WTC11 (cell line): Measurements from ENCODE around the gene STK31. TPM values are rescaled to one million over a fixed set of nuclear protein-coding genes. Genes with fewer than 3 reads are reported as not detected.

Source experiments
- ATAC-seq: fragments of 200-7000 bp; cut with Tn5 transposase; 2 replicates; pipeline ENCODE4 v1.10.0; 2021; ENCODE audit warnings: mild to moderate bottlenecking, moderate library complexity
- CTCF ChIA-PET: fragments of 300-600 bp; sonication (Branson Sonifier 250); formaldehyde crosslinking; loops from one replicate; lab custom pipeline; 2021; ENCODE audit warnings: antibody characterized with exemption; lab: Charles Lee
- POLR2A ChIA-PET: fragments of 350-600 bp; sonication (Branson Sonifier 250); formaldehyde crosslinking; loops from one replicate; lab custom pipeline; 2021; ENCODE audit warnings: antibody characterized with exemption; lab: Charles Lee
- DNase-seq: peaks from one replicate; pipeline ENCODE4 v3.0.0; 2021; ENCODE audit warnings: low spot score
- H3K27ac Mint-ChIP-seq: 2 replicates; pipeline ENCODE4 v1.8.0; 2021; ENCODE audit warnings: mixed read lengths
- H3K27me3 Mint-ChIP-seq: 2 replicates; pipeline ENCODE4 v1.8.0; 2021; ENCODE audit warnings: low read depth, mild to moderate bottlenecking, moderate library complexity, mixed read lengths
- H3K36me3 Mint-ChIP-seq: 2 replicates; pipeline ENCODE4 v1.8.0; 2021; ENCODE audit warnings: mixed read lengths
- H3K4me1 Mint-ChIP-seq: 2 replicates; pipeline ENCODE4 v1.8.0; 2022; ENCODE audit warnings: mixed read lengths
- H3K4me3 Mint-ChIP-seq: 2 replicates; pipeline ENCODE4 v1.8.0; 2021; ENCODE audit warnings: mild to moderate bottlenecking, moderate library complexity, mixed read lengths
- H3K9me3 Mint-ChIP-seq: 2 replicates; pipeline ENCODE4 v1.8.0; 2021; ENCODE audit warnings: mixed read lengths
- CREB1 ChIP-seq: sonication (generic); formaldehyde crosslinking; IDR thresholded peaks from 2 replicates; pipeline ENCODE4 v1.8.0; 2023; ENCODE audit warnings: mild to moderate bottlenecking, missing genetic modification reagents
- E2F4 ChIP-seq: sonication (generic); formaldehyde crosslinking; IDR thresholded peaks from 2 replicates; pipeline ENCODE4 v1.8.1; 2022; ENCODE audit warnings: low read depth, mild to moderate bottlenecking, moderate library complexity, missing genetic modification reagents, borderline replicate concordance
- EMX1 ChIP-seq: fragments of 250-450 bp; sonication (Bioruptor Pico); IDR thresholded peaks from 2 replicates; pipeline ENCODE4 v1.8.0; 2021; ENCODE audit warnings: mild to moderate bottlenecking
- ESRRA ChIP-seq: sonication (generic); formaldehyde crosslinking; IDR thresholded peaks from 2 replicates; pipeline ENCODE4 v1.8.1; 2022; ENCODE audit warnings: mild to moderate bottlenecking, missing genetic modification reagents, borderline replicate concordance
- FOXJ3 ChIP-seq: sonication (generic); formaldehyde crosslinking; IDR thresholded peaks from 2 replicates; pipeline ENCODE4 v1.9.0; 2021; ENCODE audit warnings: missing genetic modification reagents, mild to moderate bottlenecking, borderline replicate concordance
- HMGA2 ChIP-seq: fragments of 250-450 bp; sonication (Bioruptor Pico); IDR thresholded peaks from 2 replicates; pipeline ENCODE4 v1.4.0; 2021; ENCODE audit warnings: mild to moderate bottlenecking, moderate library complexity
- JAZF1 ChIP-seq: fragments of 250-450 bp; sonication (Bioruptor Pico); IDR thresholded peaks from 2 replicates; pipeline ENCODE4 v1.9.0; 2021; ENCODE audit warnings: moderate library complexity, mild to moderate bottlenecking, inconsistent platforms
- JUN ChIP-seq: sonication (generic); formaldehyde crosslinking; IDR thresholded peaks from 2 replicates; pipeline ENCODE4 v1.8.0; 2023; ENCODE audit warnings: mild to moderate bottlenecking, missing genetic modification reagents
- MYBL2 ChIP-seq: sonication (generic); formaldehyde crosslinking; IDR thresholded peaks from 2 replicates; pipeline ENCODE4 v1.8.1; 2023; ENCODE audit warnings: mild to moderate bottlenecking, moderate library complexity, missing genetic modification reagents
- NFYB ChIP-seq: sonication (generic); formaldehyde crosslinking; conservative IDR thresholded peaks from 2 replicates; pipeline ENCODE4 v1.8.0; 2022; ENCODE audit warnings: low read depth, missing genetic modification reagents
- NR1H2 ChIP-seq: sonication (generic); formaldehyde crosslinking; IDR thresholded peaks from 2 replicates; pipeline ENCODE4 v1.9.0; 2021; ENCODE audit warnings: mild to moderate bottlenecking, moderate library complexity, missing genetic modification reagents
- NR2C2 ChIP-seq: sonication (generic); formaldehyde crosslinking; IDR thresholded peaks from 2 replicates; pipeline ENCODE4 v1.8.0; 2022; ENCODE audit warnings: mild to moderate bottlenecking, missing genetic modification reagents
- TP53 ChIP-seq: sonication (generic); formaldehyde crosslinking; IDR thresholded peaks from 2 replicates; pipeline ENCODE4 v1.8.1; 2023; ENCODE audit warnings: mild to moderate bottlenecking, missing genetic modification reagents
- USF2 ChIP-seq: sonication (generic); formaldehyde crosslinking; IDR thresholded peaks from 2 replicates; pipeline ENCODE4 v1.8.1; 2023; ENCODE audit warnings: mild to moderate bottlenecking, missing genetic modification reagents, moderate library complexity
- ZNF219 ChIP-seq: sonication (generic); formaldehyde crosslinking; IDR thresholded peaks from 2 replicates; pipeline ENCODE4 v1.8.0; 2023; ENCODE audit warnings: missing genetic modification reagents, mild to moderate bottlenecking, borderline replicate concordance
- ZNF416 ChIP-seq: fragments of 250-450 bp; sonication (Bioruptor Pico); IDR thresholded peaks from 2 replicates; pipeline ENCODE4 v1.9.0; 2021; ENCODE audit warnings: mild to moderate bottlenecking, inconsistent platforms
- ZNF425 ChIP-seq: fragments of 250-450 bp; sonication (Bioruptor Pico); conservative IDR thresholded peaks from 2 replicates; pipeline ENCODE4 v1.9.0; 2021; ENCODE audit warnings: mild to moderate bottlenecking
- ZNF671 ChIP-seq: fragments of 250-450 bp; sonication (Bioruptor Pico); IDR thresholded peaks from 2 replicates; pipeline ENCODE4 v1.8.0; 2021; ENCODE audit warnings: mild to moderate bottlenecking
- total RNA-seq: library from RNA; stranded (reverse); gene quantifications from 3 replicates; pipeline ENCODE4 v1.2.3, GENCODE V29; 2021
- TF ChIP-seq, protein P1 (sequence below): fragments of 250-450 bp; sonication (Bioruptor Pico); IDR thresholded peaks from 2 replicates; pipeline ENCODE4 v1.9.0; 2021; ENCODE audit warnings: mild to moderate bottlenecking
- TF ChIP-seq, protein P2 (sequence below): fragments of 250-450 bp; sonication (Bioruptor Pico); IDR thresholded peaks from 2 replicates; pipeline ENCODE4 v1.9.0; 2021; ENCODE audit warnings: mild to moderate bottlenecking, borderline replicate concordance
- TF ChIP-seq, protein P3 (sequence below): sonication (generic); formaldehyde crosslinking; IDR thresholded peaks from 2 replicates; pipeline ENCODE4 v1.8.1; 2023; ENCODE audit warnings: mild to moderate bottlenecking, missing genetic modification reagents, moderate library complexity
- TF ChIP-seq, protein P4 (sequence below): fragments of 250-450 bp; sonication (Bioruptor Pico); IDR thresholded peaks from 2 replicates; pipeline ENCODE4 v1.9.0; 2021; ENCODE audit warnings: moderate library complexity, mild to moderate bottlenecking, inconsistent platforms, borderline replicate concordance

Gene STK31
- total RNA-seq, 1 experiment from 2014 or later, result 0.42 TPM

GRCh38 chr7:23808421-23808820 lies 98.4 kb downstream of the STK31 start (continued):
- TF ChIP-seq TP53 (no peak), ZNF671 (CRISPR knock-in tag) (no peak), E2F4 (CRISPR knock-in tag) (no peak)
- TF ChIP-seq, protein P1, sequence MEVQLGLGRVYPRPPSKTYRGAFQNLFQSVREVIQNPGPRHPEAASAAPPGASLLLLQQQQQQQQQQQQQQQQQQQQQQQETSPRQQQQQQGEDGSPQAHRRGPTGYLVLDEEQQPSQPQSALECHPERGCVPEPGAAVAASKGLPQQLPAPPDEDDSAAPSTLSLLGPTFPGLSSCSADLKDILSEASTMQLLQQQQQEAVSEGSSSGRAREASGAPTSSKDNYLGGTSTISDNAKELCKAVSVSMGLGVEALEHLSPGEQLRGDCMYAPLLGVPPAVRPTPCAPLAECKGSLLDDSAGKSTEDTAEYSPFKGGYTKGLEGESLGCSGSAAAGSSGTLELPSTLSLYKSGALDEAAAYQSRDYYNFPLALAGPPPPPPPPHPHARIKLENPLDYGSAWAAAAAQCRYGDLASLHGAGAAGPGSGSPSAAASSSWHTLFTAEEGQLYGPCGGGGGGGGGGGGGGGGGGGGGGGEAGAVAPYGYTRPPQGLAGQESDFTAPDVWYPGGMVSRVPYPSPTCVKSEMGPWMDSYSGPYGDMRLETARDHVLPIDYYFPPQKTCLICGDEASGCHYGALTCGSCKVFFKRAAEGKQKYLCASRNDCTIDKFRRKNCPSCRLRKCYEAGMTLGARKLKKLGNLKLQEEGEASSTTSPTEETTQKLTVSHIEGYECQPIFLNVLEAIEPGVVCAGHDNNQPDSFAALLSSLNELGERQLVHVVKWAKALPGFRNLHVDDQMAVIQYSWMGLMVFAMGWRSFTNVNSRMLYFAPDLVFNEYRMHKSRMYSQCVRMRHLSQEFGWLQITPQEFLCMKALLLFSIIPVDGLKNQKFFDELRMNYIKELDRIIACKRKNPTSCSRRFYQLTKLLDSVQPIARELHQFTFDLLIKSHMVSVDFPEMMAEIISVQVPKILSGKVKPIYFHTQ (CRISPR knock-in tag), result no peak
- TF ChIP-seq, all 79 proteins: peak for 0

- no peak overlapping the region for H3K27ac Mint-ChIP-seq
- DNase-seq, result no peak
- H3K4me1 Mint-ChIP-seq, result no peaks in the 10 kb centered on the region
- ChIA-PET CTCF (no interaction called here), POLR2A (no interaction called here)
- no peak overlapping the region for H3K4me3 Mint-ChIP-seq
- no peaks in the 10 kb centered on the region for H3K27me3 Mint-ChIP-seq
- peaks cover 31% of the 10 kb centered on the region for H3K9me3 Mint-ChIP-seq
- no peak for ATAC-seq
- no peak for TF ChIP-seq NFYB
- TF ChIP-seq ESRRA (CRISPR knock-in tag), result no peak
- TF ChIP-seq MYBL2, result no peak
- TF ChIP-seq NR1H2 (CRISPR knock-in tag), result no peak
- no peak for TF ChIP-seq JUN (CRISPR knock-in tag)
- TF ChIP-seq ZNF425 (CRISPR knock-in tag), result no peak
- TF ChIP-seq USF2 (CRISPR knock-in tag), result no peak
- TF ChIP-seq JAZF1 (CRISPR knock-in tag), result no peak
- no peak for TF ChIP-seq FOXJ3 (CRISPR knock-in tag)
- no peak for TF ChIP-seq HMGA2 (CRISPR knock-in tag)
- no peak for TF ChIP-seq ZNF416 (CRISPR knock-in tag)
- TF ChIP-seq, protein P2, sequence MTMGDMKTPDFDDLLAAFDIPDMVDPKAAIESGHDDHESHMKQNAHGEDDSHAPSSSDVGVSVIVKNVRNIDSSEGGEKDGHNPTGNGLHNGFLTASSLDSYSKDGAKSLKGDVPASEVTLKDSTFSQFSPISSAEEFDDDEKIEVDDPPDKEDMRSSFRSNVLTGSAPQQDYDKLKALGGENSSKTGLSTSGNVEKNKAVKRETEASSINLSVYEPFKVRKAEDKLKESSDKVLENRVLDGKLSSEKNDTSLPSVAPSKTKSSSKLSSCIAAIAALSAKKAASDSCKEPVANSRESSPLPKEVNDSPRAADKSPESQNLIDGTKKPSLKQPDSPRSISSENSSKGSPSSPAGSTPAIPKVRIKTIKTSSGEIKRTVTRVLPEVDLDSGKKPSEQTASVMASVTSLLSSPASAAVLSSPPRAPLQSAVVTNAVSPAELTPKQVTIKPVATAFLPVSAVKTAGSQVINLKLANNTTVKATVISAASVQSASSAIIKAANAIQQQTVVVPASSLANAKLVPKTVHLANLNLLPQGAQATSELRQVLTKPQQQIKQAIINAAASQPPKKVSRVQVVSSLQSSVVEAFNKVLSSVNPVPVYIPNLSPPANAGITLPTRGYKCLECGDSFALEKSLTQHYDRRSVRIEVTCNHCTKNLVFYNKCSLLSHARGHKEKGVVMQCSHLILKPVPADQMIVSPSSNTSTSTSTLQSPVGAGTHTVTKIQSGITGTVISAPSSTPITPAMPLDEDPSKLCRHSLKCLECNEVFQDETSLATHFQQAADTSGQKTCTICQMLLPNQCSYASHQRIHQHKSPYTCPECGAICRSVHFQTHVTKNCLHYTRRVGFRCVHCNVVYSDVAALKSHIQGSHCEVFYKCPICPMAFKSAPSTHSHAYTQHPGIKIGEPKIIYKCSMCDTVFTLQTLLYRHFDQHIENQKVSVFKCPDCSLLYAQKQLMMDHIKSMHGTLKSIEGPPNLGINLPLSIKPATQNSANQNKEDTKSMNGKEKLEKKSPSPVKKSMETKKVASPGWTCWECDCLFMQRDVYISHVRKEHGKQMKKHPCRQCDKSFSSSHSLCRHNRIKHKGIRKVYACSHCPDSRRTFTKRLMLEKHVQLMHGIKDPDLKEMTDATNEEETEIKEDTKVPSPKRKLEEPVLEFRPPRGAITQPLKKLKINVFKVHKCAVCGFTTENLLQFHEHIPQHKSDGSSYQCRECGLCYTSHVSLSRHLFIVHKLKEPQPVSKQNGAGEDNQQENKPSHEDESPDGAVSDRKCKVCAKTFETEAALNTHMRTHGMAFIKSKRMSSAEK (CRISPR knock-in tag), result no peak
- TF ChIP-seq, protein P3, sequence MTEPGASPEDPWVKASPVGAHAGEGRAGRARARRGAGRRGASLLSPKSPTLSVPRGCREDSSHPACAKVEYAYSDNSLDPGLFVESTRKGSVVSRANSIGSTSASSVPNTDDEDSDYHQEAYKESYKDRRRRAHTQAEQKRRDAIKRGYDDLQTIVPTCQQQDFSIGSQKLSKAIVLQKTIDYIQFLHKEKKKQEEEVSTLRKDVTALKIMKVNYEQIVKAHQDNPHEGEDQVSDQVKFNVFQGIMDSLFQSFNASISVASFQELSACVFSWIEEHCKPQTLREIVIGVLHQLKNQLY (CRISPR knock-in tag), result no peak
- TF ChIP-seq NR2C2 (CRISPR knock-in tag), result no peak
- TF ChIP-seq, protein P4, sequence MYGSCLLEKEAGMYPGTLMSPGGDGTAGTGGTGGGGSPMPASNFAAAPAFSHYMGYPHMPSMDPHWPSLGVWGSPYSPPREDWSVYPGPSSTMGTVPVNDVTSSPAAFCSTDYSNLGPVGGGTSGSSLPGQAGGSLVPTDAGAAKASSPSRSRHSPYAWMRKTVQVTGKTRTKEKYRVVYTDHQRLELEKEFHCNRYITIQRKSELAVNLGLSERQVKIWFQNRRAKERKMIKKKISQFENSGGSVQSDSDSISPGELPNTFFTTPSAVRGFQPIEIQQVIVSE (CRISPR knock-in tag), result no peak
- no peak for TF ChIP-seq ZNF219 (CRISPR knock-in tag)
- TF ChIP-seq EMX1, result no peak
- no peak for TF ChIP-seq CREB1 (CRISPR knock-in tag)
- peaks cover 11% of the 10 kb centered on the region for H3K36me3 Mint-ChIP-seq
These were observed 100.1 kb downstream of the STK31 start for GRCh38 chr7:23810099-23810498.
